Measurements from ENCODE around the gene JOSD2. TPM values are rescaled to one million over a fixed set of nuclear protein-coding genes. Genes with fewer than 3 reads are reported as not detected.

Gene JOSD2
- total and polyA plus RNA-seq, 2 of the 4 experiments (the other 2 are of a cell fraction), result 12.2 to 54.1 TPM

- TF ChIP-seq, protein P1, sequence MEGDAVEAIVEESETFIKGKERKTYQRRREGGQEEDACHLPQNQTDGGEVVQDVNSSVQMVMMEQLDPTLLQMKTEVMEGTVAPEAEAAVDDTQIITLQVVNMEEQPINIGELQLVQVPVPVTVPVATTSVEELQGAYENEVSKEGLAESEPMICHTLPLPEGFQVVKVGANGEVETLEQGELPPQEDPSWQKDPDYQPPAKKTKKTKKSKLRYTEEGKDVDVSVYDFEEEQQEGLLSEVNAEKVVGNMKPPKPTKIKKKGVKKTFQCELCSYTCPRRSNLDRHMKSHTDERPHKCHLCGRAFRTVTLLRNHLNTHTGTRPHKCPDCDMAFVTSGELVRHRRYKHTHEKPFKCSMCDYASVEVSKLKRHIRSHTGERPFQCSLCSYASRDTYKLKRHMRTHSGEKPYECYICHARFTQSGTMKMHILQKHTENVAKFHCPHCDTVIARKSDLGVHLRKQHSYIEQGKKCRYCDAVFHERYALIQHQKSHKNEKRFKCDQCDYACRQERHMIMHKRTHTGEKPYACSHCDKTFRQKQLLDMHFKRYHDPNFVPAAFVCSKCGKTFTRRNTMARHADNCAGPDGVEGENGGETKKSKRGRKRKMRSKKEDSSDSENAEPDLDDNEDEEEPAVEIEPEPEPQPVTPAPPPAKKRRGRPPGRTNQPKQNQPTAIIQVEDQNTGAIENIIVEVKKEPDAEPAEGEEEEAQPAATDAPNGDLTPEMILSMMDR (conservative IDR thresholded peaks at IDR 0.05; ENCODE audit: low read depth, low read length), result no peak
- no peak; the same call in 1 of the 2 replicates for TF ChIP-seq FOS (IDR thresholded peaks at IDR 0.05; ENCODE audit: low read depth, low read length)
- peak; percentile 21 for TF ChIP-seq CEBPB (IDR thresholded peaks at IDR 0.05; ENCODE audit: low read depth, low read length)
Observed at GRCh38 chr19:50511069-50511822, at the start of gene JOSD2 (continued).

DNA sequence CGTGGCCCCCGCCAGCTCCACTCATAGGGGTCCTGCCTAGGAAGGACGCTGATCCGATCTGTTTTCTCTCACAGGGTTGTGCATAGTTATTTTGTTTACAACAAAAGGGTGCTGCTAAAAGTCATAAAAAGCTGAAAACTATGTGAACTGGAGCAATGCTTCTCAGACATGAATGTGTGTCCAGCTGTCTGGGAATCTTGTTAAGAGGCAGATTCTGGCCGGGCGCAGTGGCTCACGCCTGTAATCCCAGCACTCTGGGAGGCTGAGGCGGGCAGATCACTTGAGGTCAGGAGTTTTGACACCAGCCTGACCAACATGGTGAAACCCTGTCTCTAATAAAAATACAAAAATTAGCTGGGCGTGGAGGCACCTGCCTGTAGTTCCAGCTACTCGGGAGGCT, 48.6 kb upstream of the JOSD2 start:
- in situ Hi-C loops (cut with MboI; ENCODE audit: low sequenced_read_pairs), result no loop called here
- CTCF ChIA-PET, result no interaction called here
- 27% methylated on average over 2 of the region's 10 CpGs; no CpG with 5 or more reads in 1 of the 2 experiments for WGBS, 2 experiments (ENCODE audit: extremely low coverage in 2 of 2, insufficient read length in 1 of 2)

More for the DNA sequence above, 48.6 kb upstream of the JOSD2 start:
- Histone ChIP-seq H3K4me2 (ENCODE audit: low read depth, low read length) (no peak overlapping the region), H4K8ac (ENCODE audit: low read depth in 2 of 2, low read length in 2 of 2) (no peak overlapping the region), H4K5ac (ENCODE audit: low read depth, low read length) (no peak overlapping the region), H3K4me1 (ENCODE audit: control insufficient read depth, insufficient read depth, low read length) (no peaks in the 10 kb centered on the region), H3K9me1 (ENCODE audit: insufficient read depth, low read length) (no peaks in the 10 kb centered on the region; the same call in 1 of the 2 replicates), H3K79me1 (ENCODE audit: low read depth in 1 of 2, low read length in 2 of 2) (no peaks in the 10 kb centered on the region), H3K27me3 (ENCODE audit: control insufficient read depth, insufficient read depth, low read length) (peaks cover 25% of the 10 kb centered on the region), H3K23ac (ENCODE audit: low read depth, low read length) (no peak overlapping the region), H3K4me3 (ENCODE audit: insufficient read depth, low read depth, low read length) (no peak overlapping the region), H3K9me3 (ENCODE audit: control insufficient read depth, insufficient read depth, low read length) (no peaks in the 10 kb centered on the region), H2BK15ac (ENCODE audit: low read depth, low read length) (no peak overlapping the region), H2AK9ac (replicated peaks; ENCODE audit: low read depth, low read length, poor library complexity) (no peak overlapping the region), H2AK5ac (ENCODE audit: low read depth, low read length) (no peak overlapping the region), H2BK20ac (ENCODE audit: low read depth, low read length) (no peak overlapping the region), H3K4ac (ENCODE audit: low read depth, low read length) (no peak overlapping the region), H2BK120ac (ENCODE audit: low read depth, low read length) (no peak overlapping the region), H4K20me1 (ENCODE audit: insufficient read depth, low read length) (no peaks in the 10 kb centered on the region), H2AFZ (replicated peaks; ENCODE audit: low read length, poor library complexity) (no peak overlapping the region), H3K56ac (ENCODE audit: extremely low read depth, insufficient read depth, low read length) (no peak overlapping the region), H3K14ac (replicated peaks; ENCODE audit: low read depth, low read length) (no peak overlapping the region), H3K9ac (ENCODE audit: low read depth, low read length) (no peak overlapping the region), H4K91ac (ENCODE audit: insufficient read depth, low read depth, low read length) (no peak overlapping the region), H3K36me3 (ENCODE audit: control insufficient read depth, insufficient read depth, low read length) (no peaks in the 10 kb centered on the region), H2BK5ac (ENCODE audit: low read depth, low read length, poor library complexity, severe bottlenecking) (no peak overlapping the region), H3K18ac (ENCODE audit: low read depth, low read length) (no peak overlapping the region), H3K27ac (ENCODE audit: insufficient read depth, low read length) (no peak overlapping the region)
- intact Hi-C loops (cut with micrococcal nuclease) (no loop called here), dilution Hi-C loops (cut with HindIII; ENCODE audit: low sequenced_read_pairs, unreplicated experiment) (no loop called here)
- ATAC-seq (ENCODE audit: low read depth) (no peak), DNase-seq (no peak)
- POLR2A ChIA-PET (ENCODE audit: unreplicated experiment), result no interaction called here
- no TSS peak for BruUV-seq (replicated peaks)
- TF ChIP-seq SMC3 (IDR thresholded peaks at IDR 0.05; ENCODE audit: low read depth, low read length), result no peak
- TF ChIP-seq POLR2A (IDR thresholded peaks at IDR 0.05; ENCODE audit: low read depth, low read length), result no peak
- no peak for TF ChIP-seq MAZ (IDR thresholded peaks at IDR 0.05; ENCODE audit: borderline replicate concordance, low read depth, low read length)
- no peak for TF ChIP-seq CHD1 (IDR thresholded peaks at IDR 0.05; ENCODE audit: low read depth, low read length)
- TF ChIP-seq, protein P1 (conservative IDR thresholded peaks at IDR 0.05; ENCODE audit: low read depth, low read length), result no peak
- no peak for TF ChIP-seq MXI1 (IDR thresholded peaks at IDR 0.05; ENCODE audit: borderline replicate concordance, low read depth, low read length)
- TF ChIP-seq NFE2L2 (IDR thresholded peaks at IDR 0.05; ENCODE audit: low read depth, low read length), result no peak

Data from IMR-90 (cell line).